LNCaP clone FGC (cell line): Measurements from ENCODE around the gene ELK3.
"Not testable (repeated sequence)": the region's sequence is repeated elsewhere in the genome, so short reads cannot be mapped to it uniquely, and the experiment has no call there.

Source experiments
- DNase-seq: peaks from one replicate; pipeline ENCODE4 v3.0.0-alpha.2; 2011; ENCODE audit warnings: low read depth
- H3K4me3 ChIP-seq: 2 replicates; pipeline ENCODE4 v1.5.1; 2011; ENCODE audit warnings: mild to moderate bottlenecking, low read depth, low read length, control low read depth
- CTCF ChIP-seq: IDR thresholded peaks from 2 replicates; pipeline ENCODE4 v1.5.1; 2012; ENCODE audit warnings: mild to moderate bottlenecking; ENCODE audit not compliant: control insufficient read depth, insufficient read depth; ENCODE audit errors: extremely low read depth

The ELK3 gene

GRCh38 chr12:96313606-96314005, 119.4 kb downstream of the ELK3 start:
- no peak overlapping the region for H3K4me3 ChIP-seq
- no peak for DNase-seq
- no peak for TF ChIP-seq CTCF

GRCh38 chr12:96314723-96315122, 120.5 kb downstream of the ELK3 start:
- no peak overlapping the region for H3K4me3 ChIP-seq
- TF ChIP-seq CTCF, result no peak
- no peak for DNase-seq

- not testable (repeated sequence) for DNase-seq
- H3K4me3 ChIP-seq, result peak overlapping the region; percentile 21
Observed at GRCh38 chr12:96315741-96316481, 121.7 kb downstream of the ELK3 start.

GRCh38 chr12:96317801-96318200, 123.6 kb downstream of the ELK3 start:
- DNase-seq, H3K4me3 ChIP-seq: not testable (repeated sequence)
